NB4 (cell line): ENCODE results near the gene PRKAR1B.

ENCODE experiments used
- DNase-seq: peaks from one replicate; pipeline ENCODE4 v3.0.0; 2010; ENCODE audit warnings: low read depth
- H3K4me3 ChIP-seq: one replicate; pipeline ENCODE4 v1.5.1; 2011; ENCODE audit warnings: mild to moderate bottlenecking, low read depth, low read length, moderate library complexity
- MYC ChIP-seq: IDR thresholded peaks from 2 replicates; pipeline ENCODE4 v1.6.1; 2011; ENCODE audit warnings: low read depth, low read length
- POLR2A ChIP-seq: IDR thresholded peaks from 2 replicates; pipeline ENCODE4 v1.6.1; 2011; ENCODE audit warnings: mild to moderate bottlenecking; ENCODE audit not compliant: insufficient read length; ENCODE audit errors: extremely low read depth
- TF ChIP-seq, protein P1 (sequence below): IDR thresholded peaks from one replicate; pipeline ENCODE4 v1.5.1; 2012; ENCODE audit warnings: low read depth, low read length
- TF ChIP-seq, protein P2 (sequence below): IDR thresholded peaks from 2 replicates; pipeline ENCODE4 v1.6.1; 2011; ENCODE audit warnings: low read depth, low read length

PRKAR1B gene

DNA sequence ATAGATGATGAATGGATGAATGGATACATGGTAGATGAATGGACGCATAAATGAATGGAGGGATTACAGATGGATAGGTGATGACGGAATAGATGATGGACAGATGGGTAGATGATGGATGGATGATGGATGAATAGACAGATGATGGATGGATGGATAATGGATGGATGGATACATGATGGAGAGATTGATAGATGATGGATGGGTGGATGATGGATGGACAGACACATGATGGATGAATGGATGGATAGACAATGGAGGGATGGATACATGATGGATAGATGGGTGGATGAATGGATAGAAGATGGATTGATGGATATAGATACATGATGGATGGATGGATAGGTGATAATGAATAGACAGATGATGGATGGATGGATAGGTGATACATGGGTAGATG, 198.6 kb downstream of the PRKAR1B start:
- TF ChIP-seq, protein P1, sequence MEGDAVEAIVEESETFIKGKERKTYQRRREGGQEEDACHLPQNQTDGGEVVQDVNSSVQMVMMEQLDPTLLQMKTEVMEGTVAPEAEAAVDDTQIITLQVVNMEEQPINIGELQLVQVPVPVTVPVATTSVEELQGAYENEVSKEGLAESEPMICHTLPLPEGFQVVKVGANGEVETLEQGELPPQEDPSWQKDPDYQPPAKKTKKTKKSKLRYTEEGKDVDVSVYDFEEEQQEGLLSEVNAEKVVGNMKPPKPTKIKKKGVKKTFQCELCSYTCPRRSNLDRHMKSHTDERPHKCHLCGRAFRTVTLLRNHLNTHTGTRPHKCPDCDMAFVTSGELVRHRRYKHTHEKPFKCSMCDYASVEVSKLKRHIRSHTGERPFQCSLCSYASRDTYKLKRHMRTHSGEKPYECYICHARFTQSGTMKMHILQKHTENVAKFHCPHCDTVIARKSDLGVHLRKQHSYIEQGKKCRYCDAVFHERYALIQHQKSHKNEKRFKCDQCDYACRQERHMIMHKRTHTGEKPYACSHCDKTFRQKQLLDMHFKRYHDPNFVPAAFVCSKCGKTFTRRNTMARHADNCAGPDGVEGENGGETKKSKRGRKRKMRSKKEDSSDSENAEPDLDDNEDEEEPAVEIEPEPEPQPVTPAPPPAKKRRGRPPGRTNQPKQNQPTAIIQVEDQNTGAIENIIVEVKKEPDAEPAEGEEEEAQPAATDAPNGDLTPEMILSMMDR, result no peak
- TF ChIP-seq MYC (no peak), POLR2A (no peak)
- TF ChIP-seq, protein P2, sequence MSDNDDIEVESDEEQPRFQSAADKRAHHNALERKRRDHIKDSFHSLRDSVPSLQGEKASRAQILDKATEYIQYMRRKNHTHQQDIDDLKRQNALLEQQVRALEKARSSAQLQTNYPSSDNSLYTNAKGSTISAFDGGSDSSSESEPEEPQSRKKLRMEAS, result no peak
- no peak overlapping the region for H3K4me3 ChIP-seq

DNA sequence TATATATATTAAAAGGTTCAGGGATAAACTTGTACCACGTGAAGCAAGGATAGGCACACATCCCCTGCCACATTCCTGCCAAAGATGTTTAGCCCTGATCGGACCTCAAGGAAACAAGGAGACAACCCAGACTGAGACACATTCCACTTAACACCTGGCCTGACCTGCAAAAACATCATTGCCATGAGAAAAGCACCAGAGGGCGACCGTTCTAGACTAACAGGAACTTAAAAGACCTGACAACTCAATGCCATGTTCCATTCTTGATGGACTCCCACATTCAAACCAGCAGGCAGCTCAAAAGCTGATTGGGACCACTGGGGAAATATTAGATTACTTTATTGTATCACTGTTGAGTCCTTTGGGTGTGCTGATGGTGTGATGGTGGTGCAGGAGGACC, 199.4 kb downstream of the PRKAR1B start:
- no peak overlapping the region for H3K4me3 ChIP-seq
- TF ChIP-seq MYC (no peak), POLR2A (no peak)
- TF ChIP-seq, protein P2, result no peak
- TF ChIP-seq, protein P1, result no peak
- no peak for DNase-seq

More for the DNA sequence above, 198.6 kb downstream of the PRKAR1B start:
- DNase-seq, result no peak

DNA sequence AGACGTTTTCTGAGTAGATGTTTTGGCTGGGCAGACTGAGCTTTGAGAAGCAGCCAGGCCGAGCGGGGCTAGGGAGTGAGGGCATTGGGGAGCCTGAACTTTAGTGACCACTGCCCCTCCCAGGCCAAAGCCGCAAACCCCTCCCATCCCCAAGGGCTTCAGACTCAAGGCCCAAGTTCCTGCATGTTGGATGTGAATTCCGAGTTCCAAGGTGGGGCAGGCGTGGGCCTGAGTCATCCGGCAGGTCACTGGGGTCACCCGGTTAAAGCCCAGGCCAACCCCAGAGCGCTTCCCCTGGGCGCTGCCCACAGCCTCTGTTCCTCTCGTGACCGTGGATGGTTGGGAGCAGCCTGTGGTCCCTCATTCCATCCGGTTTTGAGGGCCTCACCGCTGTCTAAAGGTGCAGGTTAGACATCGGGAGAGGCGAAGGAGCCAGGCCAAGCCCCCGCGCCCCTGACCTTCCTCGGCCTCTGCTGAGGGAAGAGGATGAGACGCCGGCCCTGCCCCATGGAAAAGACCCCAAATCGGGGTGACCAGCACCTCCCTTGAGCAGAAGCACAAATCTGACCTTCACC, 200.5 kb downstream of the PRKAR1B start:
- no peak for DNase-seq
- TF ChIP-seq, protein P1, result no peak
- TF ChIP-seq MYC (no peak), POLR2A (no peak)
- TF ChIP-seq, protein P2, result no peak
- no peak overlapping the region for H3K4me3 ChIP-seq

DNA sequence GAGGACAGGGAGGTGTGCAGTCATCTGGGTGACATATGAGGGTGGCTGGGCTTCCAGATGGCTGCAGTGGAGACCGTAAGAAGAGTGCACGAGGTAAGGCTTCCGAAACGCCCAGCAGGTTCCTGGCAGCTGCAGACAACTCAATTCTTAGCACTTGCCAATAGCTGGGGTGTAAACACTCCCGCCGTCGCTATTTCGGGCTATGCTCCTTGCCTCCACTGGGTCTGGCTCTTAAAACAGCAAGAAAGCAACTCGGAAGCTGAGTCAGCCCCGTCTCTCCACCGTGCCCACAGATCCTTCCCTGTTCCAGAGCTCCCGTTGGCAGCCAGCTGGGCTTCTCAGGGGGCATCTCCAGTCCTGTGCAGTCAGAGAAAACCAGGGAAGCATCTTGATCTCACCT, 201.3 kb downstream of the PRKAR1B start:
- DNase-seq, result peak; percentile 41
- TF ChIP-seq, protein P2, result no peak
- TF ChIP-seq MYC (no peak), POLR2A (no peak)
- TF ChIP-seq, protein P1, result no peak
- no peak overlapping the region for H3K4me3 ChIP-seq

DNA sequence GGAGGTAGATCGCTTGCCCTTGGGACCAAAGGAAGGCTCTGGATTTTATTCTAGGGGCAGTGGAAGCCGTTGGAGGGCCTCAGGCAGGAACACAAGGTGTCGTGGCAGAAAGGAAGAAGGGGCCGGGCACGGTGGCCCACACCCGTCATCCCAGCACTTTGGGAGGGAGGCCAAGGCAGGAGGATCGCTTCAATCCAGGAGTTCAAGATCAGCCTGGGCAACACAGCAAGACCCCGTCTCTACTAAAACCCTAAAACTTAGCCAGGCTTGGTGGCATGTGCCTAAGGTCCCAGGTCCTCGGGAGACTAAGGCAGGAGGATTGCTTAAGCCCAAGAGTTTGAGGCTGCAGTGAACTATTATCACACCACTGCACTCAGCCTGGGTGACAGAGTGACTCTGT, 202.3 kb downstream of the PRKAR1B start:
- no peak overlapping the region for H3K4me3 ChIP-seq
- TF ChIP-seq, protein P2, result no peak
- no peak for TF ChIP-seq MYC
- no peak for TF ChIP-seq POLR2A
- TF ChIP-seq, protein P1, result no peak
- DNase-seq, result no peak
